Vagina (tissue), 2 donors: ENCODE data around the gene SAXO2. TPM values are rescaled to one million over a fixed set of nuclear protein-coding genes. Genes with fewer than 3 reads are reported as not detected.
"Not testable (repeated sequence)": the region's sequence is repeated elsewhere in the genome, so short reads cannot be mapped to it uniquely, and the experiment has no call there.

Experiments used
- DNase-seq, 2 donors: peaks; one replicate each; pipeline ENCODE4 v3.0.0-alpha.2; 2017; ENCODE audit errors: extremely low spot score in 2 of 2
- H3K27ac ChIP-seq: fragments of 200-600 bp; sonication (generic); one replicate; pipeline ENCODE4 v1.5.1; 2019
- H3K27me3 ChIP-seq: fragments of 200-600 bp; sonication (generic); one replicate; pipeline ENCODE4 v1.5.1; 2019
- H3K36me3 ChIP-seq, 2 donors: fragments of 200-600 bp; sonication (generic); one replicate each; pipeline ENCODE4 v1.5.1; 2017 to 2019
- H3K4me1 ChIP-seq: fragments of 200-600 bp; sonication (generic); one replicate; pipeline ENCODE4 v1.5.1; 2019
- H3K4me3 ChIP-seq, 2 donors: fragments of 200-600 bp; sonication (generic); 1 replicate in 1 of 2; 2 replicates in 1 of 2; pipeline ENCODE4 v1.5.1; 2016 to 2019
- H3K9me3 ChIP-seq: fragments of 200-600 bp; sonication (generic); one replicate; pipeline ENCODE4 v1.5.1; 2019
- CTCF ChIP-seq, 3 experiments: fragments of 450-650 bp in 2 of 3; fragments of 200-600 bp in 1 of 3; sonication (generic) in 1 of 3; IDR thresholded peaks; one replicate each; pipeline ENCODE4 v1.5.1; 2017 to 2019; ENCODE audit warnings: antibody characterized with exemption in 3 of 3, mild to moderate bottlenecking in 2 of 3, moderate library complexity in 2 of 3
- POLR2A ChIP-seq, 2 donors: fragments of 450-650 bp; IDR thresholded peaks; one replicate each; pipeline ENCODE4 v1.6.1; 2017; ENCODE audit warnings: antibody characterized with exemption in 2 of 2, mild to moderate bottlenecking in 2 of 2, moderate library complexity in 2 of 2
- POLR2AphosphoS5 ChIP-seq, 2 donors: sonication (generic); formaldehyde crosslinking; IDR thresholded peaks; one replicate each; pipeline ENCODE4 v1.9.0; 2017; ENCODE audit warnings: antibody characterized with exemption in 2 of 2, mild to moderate bottlenecking in 2 of 2, low read depth in 1 of 2; ENCODE audit not compliant: insufficient read depth in 1 of 2
- intact Hi-C: fragments of 100-400 bp; cut with DNase I; formaldehyde crosslinking; loops from one replicate; pipeline ENCODE4 v1.15.1; 2023
- total RNA-seq: library from RNA; depleted of rRNA; stranded (reverse); fragments of >200 nt; gene quantifications from one replicate; pipeline ENCODE4 v1.2.3, GENCODE V29; 2016

The SAXO2 gene
- not detected for total RNA-seq

- peak; percentile 91 to 97 for DNase-seq
- Histone ChIP-seq H3K4me1 (peaks cover 32% of the 10 kb centered on the region), H3K27ac (peak within 1 kb of the TSS; percentile 74), H3K4me3 (peak within 1 kb of the TSS; percentile 83 to 89), H3K36me3 (peaks cover 0 to 4% of the 10 kb centered on the region in 2 donors), H3K9me3 (no peaks in the 10 kb centered on the region), H3K27me3 (no peaks in the 10 kb centered on the region)
- intact Hi-C loops = no loop called here
- TF ChIP-seq POLR2A (IDR thresholded peaks at IDR 0.05) (peak in 1 of 2 donors; percentile 21), CTCF (IDR thresholded peaks at IDR 0.05) (no peak), POLR2AphosphoS5 (IDR thresholded peaks at IDR 0.05; ENCODE audit: insufficient read depth in 1 of 2, low read depth in 1 of 2) (peak in 1 of 2 donors; percentile 77)
Observed at GRCh38 chr15:82262422-82263026, at the start of gene SAXO2, which contains the start of gene EFL1. SAXO2 (plus strand) TSS chr15:82262818; CDS start chr15:82262880, 62 bp downstream. EFL1 (minus strand) TSS chr15:82262734; CDS start chr15:82261778, 956 bp downstream.

DNA sequence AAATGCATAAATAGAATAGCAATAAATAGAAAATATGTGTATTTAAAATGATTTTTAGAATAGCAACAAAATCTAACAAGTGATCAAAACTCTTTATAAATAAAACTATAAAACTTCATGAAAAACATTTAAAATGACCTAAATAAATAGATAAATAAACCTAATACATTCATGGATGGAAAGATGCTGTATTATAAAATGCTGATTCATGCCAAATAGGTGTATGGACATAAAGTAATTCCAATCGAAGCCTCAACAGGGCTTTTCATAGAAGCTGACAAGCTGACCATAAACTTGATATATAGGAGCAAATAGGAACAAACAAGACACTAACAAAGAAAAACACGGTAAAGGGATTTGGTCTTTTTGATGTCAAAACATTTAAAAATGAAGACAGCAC lies 46.5 kb upstream of the SAXO2 start:
- H3K27ac ChIP-seq, H3K4me1 ChIP-seq, H3K4me3 ChIP-seq, H3K9me3 ChIP-seq, H3K36me3 ChIP-seq, DNase-seq, H3K27me3 ChIP-seq, intact Hi-C loops: not testable (repeated sequence)

DNA sequence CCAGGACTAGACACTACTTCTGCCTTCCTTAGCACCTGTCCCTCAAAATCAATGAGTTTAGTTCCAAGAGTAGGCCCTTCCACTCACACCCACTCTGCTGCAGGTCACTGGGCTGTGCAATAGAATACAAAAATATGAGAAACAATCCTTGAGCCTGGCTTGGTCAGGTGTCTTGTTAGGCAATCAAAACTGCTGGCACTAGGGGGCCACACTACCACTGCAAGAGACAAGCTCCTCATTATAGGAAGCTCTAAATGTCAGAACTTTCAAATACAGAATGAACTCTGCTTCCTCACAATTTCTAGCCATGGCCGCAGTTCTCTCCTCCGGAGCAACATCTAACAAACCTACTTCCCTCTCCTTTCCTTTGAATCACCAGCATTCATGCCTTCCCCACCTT lies 41.1 kb upstream of the SAXO2 start:
- H3K27ac ChIP-seq, H3K4me1 ChIP-seq, H3K27me3 ChIP-seq, DNase-seq, H3K36me3 ChIP-seq, intact Hi-C loops, H3K9me3 ChIP-seq, H3K4me3 ChIP-seq: not testable (repeated sequence)

GRCh38 chr15:82228750-82229149 lies 33.9 kb upstream of the SAXO2 start:
- Histone ChIP-seq H3K36me3 (peaks cover 0 to 22% of the 10 kb centered on the region in 2 donors), H3K9me3 (no peaks in the 10 kb centered on the region), H3K4me1 (no peaks in the 10 kb centered on the region), H3K27ac (no peak overlapping the region), H3K27me3 (no peaks in the 10 kb centered on the region), H3K4me3 (no peak overlapping the region)
- intact Hi-C loops = no loop called here
- no peak for TF ChIP-seq POLR2A (IDR thresholded peaks at IDR 0.05)
- DNase-seq = no peak

DNA sequence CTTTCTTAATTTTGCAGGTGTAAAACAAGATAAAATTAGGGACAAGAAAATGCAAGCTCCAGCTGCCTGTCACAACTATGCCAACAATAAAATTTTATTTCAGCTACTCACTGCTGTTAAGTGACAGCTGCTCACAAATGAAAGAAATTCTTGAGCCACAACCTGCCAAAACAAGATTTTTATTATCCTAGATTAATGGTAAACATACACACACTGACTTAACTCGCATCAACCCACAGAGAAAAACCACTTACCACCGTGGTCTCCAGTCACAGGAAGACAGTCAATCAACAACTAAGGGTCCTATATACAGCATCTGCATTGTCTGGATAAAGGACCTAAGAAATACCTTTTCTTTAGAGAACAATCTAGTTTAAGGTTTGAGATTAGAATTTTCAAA lies 31.4 kb upstream of the SAXO2 start:
- TF ChIP-seq CTCF (IDR thresholded peaks at IDR 0.05) (no peak), POLR2A (IDR thresholded peaks at IDR 0.05) (no peak), POLR2AphosphoS5 (IDR thresholded peaks at IDR 0.05; ENCODE audit: insufficient read depth in 1 of 2, low read depth in 1 of 2) (no peak)
- Histone ChIP-seq H3K4me3 (no peak overlapping the region), H3K36me3 (peaks cover 0 to 22% of the 10 kb centered on the region in 2 donors), H3K9me3 (no peaks in the 10 kb centered on the region), H3K4me1 (no peaks in the 10 kb centered on the region), H3K27me3 (no peaks in the 10 kb centered on the region), H3K27ac (no peak overlapping the region)
- no peak for DNase-seq
- intact Hi-C loops = loop anchor here (5.0 kb wide), 1 partner anchor 926 kb away; no protein-coding TSS in a partner anchor

DNA sequence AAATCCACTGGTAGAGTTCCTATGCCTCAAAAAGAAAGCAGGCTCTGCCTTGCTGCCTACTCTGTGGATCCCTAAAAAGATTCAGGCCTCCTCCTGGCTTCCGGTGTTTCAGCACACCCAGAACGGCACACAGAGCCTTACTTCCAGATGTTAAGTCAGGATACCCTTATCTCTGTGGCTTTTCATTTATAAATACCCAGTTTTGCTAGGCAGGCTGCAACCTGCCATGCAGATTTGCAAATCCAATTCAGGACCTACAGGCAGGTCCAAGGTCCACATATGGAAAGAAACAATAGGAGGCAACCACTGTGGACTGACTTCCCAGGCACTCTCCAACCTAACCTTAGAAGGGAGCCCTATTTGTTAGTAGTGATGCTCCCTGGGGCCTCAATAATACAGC lies 30.8 kb upstream of the SAXO2 start:
- TF ChIP-seq POLR2A (IDR thresholded peaks at IDR 0.05) = no peak
- no peak for TF ChIP-seq POLR2AphosphoS5 (IDR thresholded peaks at IDR 0.05; ENCODE audit: insufficient read depth in 1 of 2, low read depth in 1 of 2)
- no peak for TF ChIP-seq CTCF (IDR thresholded peaks at IDR 0.05)
- Histone ChIP-seq H3K4me1 (no peaks in the 10 kb centered on the region), H3K4me3 (no peak overlapping the region), H3K36me3 (peaks cover 0 to 18% of the 10 kb centered on the region in 2 donors), H3K27me3 (no peaks in the 10 kb centered on the region), H3K9me3 (no peaks in the 10 kb centered on the region), H3K27ac (no peak overlapping the region)
- no peak for DNase-seq
- intact Hi-C loops = loop anchor here (5.0 kb wide), 1 partner anchor 925 kb away; no protein-coding TSS in a partner anchor

DNA sequence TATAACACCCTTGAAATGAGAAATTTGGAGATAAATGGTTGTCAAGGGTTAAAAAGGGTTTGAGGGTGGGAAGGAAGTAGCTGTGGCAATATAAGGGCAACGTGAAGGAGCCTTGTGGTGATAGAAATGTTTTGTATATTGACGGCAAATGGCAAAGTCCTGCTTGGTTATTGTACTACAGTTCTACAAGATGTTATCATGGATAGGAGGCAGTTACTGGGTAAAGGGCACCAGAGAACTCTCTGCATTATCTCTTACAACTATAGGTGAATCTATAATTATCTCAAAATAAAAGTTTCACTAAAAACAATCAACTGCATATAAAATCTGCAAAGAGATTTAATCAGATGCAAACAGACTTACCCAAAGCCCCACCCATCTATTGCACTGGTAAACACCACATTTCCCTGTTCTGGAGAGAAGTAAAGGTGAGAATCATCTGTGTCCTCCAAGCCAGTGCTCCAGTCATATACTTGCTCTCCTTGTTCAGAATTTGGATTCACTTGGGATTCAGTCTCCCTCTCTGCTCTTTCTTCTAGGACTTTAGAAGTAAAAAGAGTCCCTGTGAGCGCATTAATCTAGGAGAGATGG lies 24.6 kb upstream of the SAXO2 start:
- H3K27ac ChIP-seq, intact Hi-C loops, H3K4me1 ChIP-seq, H3K27me3 ChIP-seq, H3K9me3 ChIP-seq, H3K36me3 ChIP-seq, DNase-seq, H3K4me3 ChIP-seq: not testable (repeated sequence)
